Measurements from ENCODE around the gene ZNF821. TPM values are rescaled to one million over a fixed set of nuclear protein-coding genes. Genes with fewer than 3 reads are reported as not detected.

The ZNF821 gene
- not detected for total RNA-seq

DNA sequence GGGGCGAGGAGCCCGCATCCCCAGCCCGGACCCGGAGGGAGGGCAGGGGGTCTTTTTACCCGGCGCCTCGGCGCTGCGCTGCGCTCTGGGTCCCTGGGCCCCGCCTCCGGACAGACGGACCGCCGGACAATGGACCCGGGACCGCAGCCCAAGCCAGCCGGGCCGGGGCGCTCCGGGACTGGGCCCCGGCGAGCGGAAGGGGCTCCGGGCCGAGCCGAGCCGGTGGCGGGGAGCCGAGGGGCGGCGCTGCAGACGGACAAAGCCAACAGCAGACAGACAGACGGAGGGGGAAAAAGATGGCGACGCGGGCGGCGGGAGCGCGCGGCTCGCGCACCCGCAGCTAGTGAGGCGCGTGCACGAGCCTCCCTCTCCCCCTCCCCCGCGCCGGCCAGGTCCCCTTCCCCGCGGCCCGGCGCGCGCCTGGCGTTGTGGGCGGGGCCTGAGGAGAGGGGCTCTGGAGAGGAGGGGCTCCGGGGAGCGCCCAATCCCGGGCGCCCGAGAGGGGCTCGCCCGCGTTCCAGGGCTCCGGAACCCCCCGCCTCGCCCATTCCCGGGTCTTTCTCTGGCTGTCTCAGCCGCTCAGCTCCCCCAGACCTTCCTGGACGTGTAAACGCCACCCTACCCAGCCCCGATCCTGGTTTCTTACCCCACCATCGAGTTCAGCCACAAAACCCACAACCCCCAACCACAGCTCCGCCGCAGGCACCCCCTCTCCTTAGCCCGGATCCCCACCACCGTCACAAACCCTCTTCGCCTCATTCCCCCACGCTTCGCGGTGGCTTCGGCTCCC is at the start of gene ZNF821:
Gene ZNF821 (minus strand): TSS at position 334 of the 790 bp plus-strand sequence. CDS start 4,236 bp downstream, outside the sequence.
- DNase-seq (ENCODE audit: low spot score in 2 of 2) = peak in 1 of 2 donors; percentile 89
- Histone ChIP-seq H3K9me3 (no peaks in the 10 kb centered on the region), H3K4me1 (peaks cover 0 to 4% of the 10 kb centered on the region in 2 donors), H3K27me3 (no peaks in the 10 kb centered on the region), H3K36me3 (peaks cover 0 to 15% of the 10 kb centered on the region in 2 donors), H3K4me3 (peak within 1 kb of the TSS; percentile 79 to 87), H3K27ac (peak within 1 kb of the TSS; percentile 94 to 95)
- TF ChIP-seq CTCF (IDR thresholded peaks at IDR 0.05) = peak; percentile 16 to 45 (median 40)
- intact Hi-C loops (cut with DNase I) = loop anchor here (1.0 to 5.0 kb wide), 7 partner anchors 11 to 161 kb away; partner anchors contain the start of genes AP1G1 and IST1

DNA sequence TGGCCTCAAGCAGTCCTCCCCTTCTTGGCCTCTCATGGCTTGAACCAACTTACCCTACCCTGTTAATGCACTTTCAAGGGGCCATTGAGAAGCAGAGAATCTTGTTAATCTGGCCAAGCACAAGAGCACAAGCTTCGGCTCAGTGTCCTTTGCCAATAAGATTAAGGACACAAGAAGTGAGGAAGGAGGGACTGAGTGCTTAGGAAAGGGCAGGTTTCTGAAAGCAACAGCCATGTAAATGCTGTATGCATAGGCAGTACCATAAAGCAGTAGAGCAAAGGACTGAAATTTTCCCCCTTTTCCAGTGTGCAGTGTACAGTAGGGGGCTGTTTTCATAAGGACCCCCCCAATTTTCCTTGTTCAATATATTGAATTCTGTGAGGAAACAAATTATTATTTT is 49.0 kb upstream of the ZNF821 start:
- no peaks in the 10 kb centered on the region for H3K27me3 ChIP-seq
- no peak for TF ChIP-seq CTCF (IDR thresholded peaks at IDR 0.05)
- no peak overlapping the region for H3K27ac ChIP-seq
- DNase-seq (ENCODE audit: low spot score in 2 of 2) = no peak
- H3K4me3 ChIP-seq = no peak overlapping the region
- intact Hi-C loops (cut with DNase I) = no loop called here
- peaks cover 19 to 27% of the 10 kb centered on the region in 2 donors for H3K36me3 ChIP-seq
- peaks cover 0 to 10% of the 10 kb centered on the region in 2 donors for H3K4me1 ChIP-seq
- H3K9me3 ChIP-seq = no peaks in the 10 kb centered on the region

GRCh38 chr16:71931599-71931998 is 47.6 kb upstream of the ZNF821 start:
- H3K9me3 ChIP-seq = no peaks in the 10 kb centered on the region
- H3K27me3 ChIP-seq = no peaks in the 10 kb centered on the region
- no peak overlapping the region for H3K27ac ChIP-seq
- no peak for DNase-seq (ENCODE audit: low spot score in 2 of 2)
- intact Hi-C loops (cut with DNase I) = no loop called here
- peaks cover 25 to 36% of the 10 kb centered on the region in 2 donors for H3K36me3 ChIP-seq
- no peak overlapping the region for H3K4me3 ChIP-seq
- TF ChIP-seq CTCF (IDR thresholded peaks at IDR 0.05) = no peak
- H3K4me1 ChIP-seq = peaks cover 2 to 20% of the 10 kb centered on the region in 2 donors

DNA sequence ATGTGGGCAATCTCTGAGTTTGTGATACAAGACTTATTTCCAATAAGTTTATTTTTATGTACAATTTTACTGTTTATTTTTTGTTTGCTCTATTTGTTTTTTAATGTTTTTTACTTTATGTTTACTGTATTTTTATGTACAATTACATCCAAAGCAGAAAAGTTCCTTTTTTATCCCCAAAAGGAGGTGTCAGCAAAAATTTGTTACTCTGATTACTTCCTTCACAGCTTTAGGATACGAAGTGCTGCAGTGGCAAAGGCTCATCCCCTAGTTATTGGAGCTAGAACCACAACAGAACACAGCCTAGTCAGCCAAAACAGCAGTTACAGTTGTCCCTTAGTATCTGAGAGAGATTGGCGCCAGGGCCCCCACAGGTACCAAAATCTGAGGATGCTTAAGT is 47.0 kb upstream of the ZNF821 start:
- intact Hi-C loops (cut with DNase I) = no loop called here
- DNase-seq (ENCODE audit: low spot score in 2 of 2) = no peak
- Histone ChIP-seq H3K27ac (no peak overlapping the region), H3K4me3 (no peak overlapping the region), H3K4me1 (peaks cover 2 to 26% of the 10 kb centered on the region in 2 donors), H3K36me3 (peaks cover 29 to 42% of the 10 kb centered on the region in 2 donors), H3K27me3 (no peaks in the 10 kb centered on the region), H3K9me3 (no peaks in the 10 kb centered on the region)
- TF ChIP-seq CTCF (IDR thresholded peaks at IDR 0.05) = no peak

DNA sequence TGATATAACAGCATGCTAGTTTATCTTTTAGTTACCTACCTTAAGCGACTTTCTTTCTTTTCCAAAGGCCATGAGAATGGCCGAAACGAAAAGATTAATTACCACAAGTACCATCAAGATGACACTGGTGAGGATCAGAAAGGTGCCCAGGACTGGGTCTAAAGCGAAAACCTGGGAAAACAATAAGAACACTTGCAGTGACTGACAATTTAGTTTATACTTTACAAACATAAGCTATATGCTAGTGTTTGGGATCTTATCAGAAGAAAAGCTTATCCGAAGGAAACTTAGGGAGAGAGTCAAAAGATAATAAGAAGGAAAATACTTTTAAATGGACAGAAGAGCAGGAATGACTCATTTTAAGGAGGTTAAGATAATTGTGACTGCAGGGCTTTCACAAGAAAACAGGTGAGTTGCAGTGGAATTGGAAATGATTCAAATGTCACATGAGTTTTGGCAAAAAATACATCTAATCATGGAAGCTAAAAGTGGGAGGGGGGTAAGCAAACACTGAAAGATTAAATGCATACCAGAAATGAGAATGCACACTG is 46.1 kb upstream of the ZNF821 start:
- TF ChIP-seq CTCF (IDR thresholded peaks at IDR 0.05) = no peak
- peaks cover 35 to 45% of the 10 kb centered on the region in 2 donors for H3K36me3 ChIP-seq
- H3K27ac ChIP-seq = peak overlapping the region in 1 of 2 donors; percentile 53
- H3K9me3 ChIP-seq = no peaks in the 10 kb centered on the region
- DNase-seq (ENCODE audit: low spot score in 2 of 2) = no peak
- H3K4me1 ChIP-seq = peaks cover 2 to 26% of the 10 kb centered on the region in 2 donors
- no peaks in the 10 kb centered on the region for H3K27me3 ChIP-seq
- no peak overlapping the region for H3K4me3 ChIP-seq
- intact Hi-C loops (cut with DNase I) = no loop called here

Data from ascending aorta (tissue), 2 donors.